H1 (cell line): ENCODE data around the gene DCP1B.

Experiments
- CTCF ChIP-seq, 3 experiments: IDR thresholded peaks; 1 replicate in 2 of 3; 2 replicates in 1 of 3; pipeline versions ENCODE4 v1.5.1 to v1.6.1; 2011; ENCODE audit warnings: low read length in 3 of 3, mild to moderate bottlenecking in 3 of 3, inconsistent platforms in 2 of 3, low read depth in 1 of 3, moderate library complexity in 1 of 3; ENCODE audit not compliant: insufficient read depth in 1 of 3; ENCODE audit errors: control extremely low read depth in 1 of 3
- HDAC2 ChIP-seq, 2 experiments: fragments of 300-600 bp in 1 of 2; sonication (generic) in 1 of 2; IDR thresholded peaks; 2 replicates each; pipeline ENCODE4 v1.6.1; 2011 to 2012; ENCODE audit warnings: low read depth in 2 of 2, low read length in 2 of 2, mild to moderate bottlenecking in 2 of 2, moderate library complexity in 2 of 2, borderline replicate concordance in 1 of 2, inconsistent platforms in 1 of 2
- PHF8 ChIP-seq: fragments of 200-600 bp; sonication (generic); conservative IDR thresholded peaks from 2 replicates; pipeline ENCODE4 v1.7.1; 2012; ENCODE audit warnings: low read depth, mild to moderate bottlenecking, inconsistent platforms, low read length, moderate library complexity
- POLR2A ChIP-seq, 2 experiments: IDR thresholded peaks; 1 replicate in 1 of 2; 2 replicates in 1 of 2; pipeline ENCODE4 v1.6.1; 2011; ENCODE audit warnings: low read depth in 2 of 2, low read length in 2 of 2, mild to moderate bottlenecking in 2 of 2; ENCODE audit errors: control extremely low read depth in 1 of 2
- RFX5 ChIP-seq: IDR thresholded peaks from 2 replicates; pipeline ENCODE4 v1.6.1; 2011; ENCODE audit warnings: low read depth, low read length, improper control_type of control experiment, borderline replicate concordance
- ZNF274 ChIP-seq: IDR thresholded peaks from 2 replicates; pipeline ENCODE4 v1.7.0; 2012; ENCODE audit warnings: low read length, borderline replicate concordance; ENCODE audit errors: extremely low read depth

DNA sequence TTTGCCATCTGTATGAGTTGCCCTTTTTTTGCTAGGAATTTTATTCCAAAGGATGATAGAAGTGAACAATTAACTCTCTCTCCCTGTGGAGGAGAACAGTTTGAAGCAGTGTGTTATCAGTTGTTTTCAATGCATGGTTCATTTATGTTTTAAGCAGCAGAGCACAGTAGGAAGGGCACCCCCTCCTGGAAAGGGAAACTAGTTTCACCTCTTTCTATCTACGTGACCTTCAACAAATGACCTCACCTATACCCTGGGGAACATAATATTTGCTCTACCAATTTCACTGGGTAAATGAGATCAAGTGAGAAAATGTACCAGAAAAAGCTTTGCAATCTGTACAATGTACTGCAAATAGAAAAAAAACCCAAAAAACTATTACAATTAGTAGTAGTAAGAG, 5.4 kb upstream of the DCP1B start:
- no peak for TF ChIP-seq HDAC2 (IDR thresholded peaks at IDR 0.05; ENCODE audit: borderline replicate concordance in 1 of 2, low read depth in 2 of 2, low read length in 2 of 2)
- peak in 1 of 3 experiments; percentile 60; a peak in 2 of 4 replicates for TF ChIP-seq CTCF (IDR thresholded peaks at IDR 0.05; ENCODE audit: control extremely low read depth in 1 of 3, insufficient read depth in 1 of 3, low read depth in 1 of 3, low read length in 3 of 3)
- TF ChIP-seq ZNF274 = no peak
- no peak for TF ChIP-seq POLR2A (IDR thresholded peaks at IDR 0.05; ENCODE audit: control extremely low read depth in 1 of 2, low read depth in 2 of 2, low read length in 2 of 2)
- no peak for TF ChIP-seq RFX5
- no peak for TF ChIP-seq PHF8
